Measurements from ENCODE around the gene STAG1.

- no peak for TF ChIP-seq CTCF (IDR thresholded peaks at IDR 0.05; ENCODE audit: poor library complexity)
- TF ChIP-seq EZH2 (IDR thresholded peaks at IDR 0.05; ENCODE audit: borderline replicate concordance): no peak
- no peak for TF ChIP-seq EZH2phosphoT487 (IDR thresholded peaks at IDR 0.05; ENCODE audit: low read depth, severe bottlenecking, unreplicated experiment)
These were observed 458.0 kb downstream of the STAG1 start for GRCh38 chr3:136294176-136294575.

Data from hepatocyte (in vitro differentiated cells).